Pons (tissue), 1 donor: ENCODE measurements around the gene GCKR.

Experiments
- DNase-seq: peaks from one replicate; pipeline ENCODE4 v3.0.0-alpha.2; 2016; ENCODE audit warnings: low spot score

The GCKR gene

DNA sequence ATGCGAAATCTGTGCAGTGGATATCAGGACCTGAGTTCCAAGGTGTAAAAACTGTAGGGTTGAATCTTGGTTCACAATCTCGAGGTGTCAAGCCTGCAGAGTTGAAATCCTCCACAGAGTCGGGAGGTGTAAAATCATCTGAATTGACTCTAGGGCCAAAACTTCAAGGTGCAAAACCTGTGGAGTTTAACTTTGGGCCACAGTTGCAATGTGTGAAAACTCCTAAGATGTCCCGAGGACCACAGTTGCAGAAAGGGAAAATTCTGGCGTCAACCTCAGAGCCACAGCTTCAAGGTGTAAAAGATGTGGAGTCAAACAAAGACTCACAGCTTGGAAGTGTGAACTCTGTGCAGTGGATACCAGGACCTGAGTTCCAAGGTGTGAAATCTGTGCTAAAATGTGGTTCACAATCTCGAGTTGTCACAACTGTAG is 76.4 kb downstream of the GCKR start:
- no peak for DNase-seq
